Activated T-helper 17 cell treated with anti-CD3 and anti-CD28 coated beads, Interleukin-2, amount 50 U/mL, for 72 hours (primary cell): Measurements from ENCODE around the gene NHSL2. TPM values are rescaled to one million over a fixed set of nuclear protein-coding genes. Genes with fewer than 3 reads are reported as not detected.
"Not testable (repeated sequence)": the region's sequence is repeated elsewhere in the genome, so short reads cannot be mapped to it uniquely, and the experiment has no call there.

Experiments
- ATAC-seq: fragments of 150-1000 bp; cut with Tn5 transposase; replicated peaks from 2 replicates; pipeline ENCODE4 v1.10.0; 2021; ENCODE audit warnings: mild to moderate bottlenecking, moderate library complexity
- H3K27ac Mint-ChIP-seq: one replicate; pipeline ENCODE4 v1.8.0; 2022; ENCODE audit warnings: mixed read lengths
- H3K27me3 Mint-ChIP-seq: one replicate; pipeline ENCODE4 v1.8.0; 2022; ENCODE audit warnings: mixed read lengths
- H3K36me3 Mint-ChIP-seq: one replicate; pipeline ENCODE4 v1.8.0; 2022; ENCODE audit warnings: low read depth, mild to moderate bottlenecking, mixed read lengths
- H3K4me1 Mint-ChIP-seq: one replicate; pipeline ENCODE4 v1.8.0; 2022; ENCODE audit warnings: mixed read lengths
- H3K4me3 Mint-ChIP-seq: one replicate; pipeline ENCODE4 v1.8.0; 2022; ENCODE audit warnings: mild to moderate bottlenecking, mixed read lengths
- H3K9me3 Mint-ChIP-seq: one replicate; pipeline ENCODE4 v1.8.0; 2022; ENCODE audit warnings: mixed read lengths
- total RNA-seq, 2 donors: library from RNA; stranded (reverse); gene quantifications; one replicate each; pipeline ENCODE4 v1.2.3, GENCODE V29; 2022

The NHSL2 gene
- total RNA-seq, 2 donors from 2014 or later: 0.15 to 0.71 TPM

- Mint-ChIP-seq H3K4me1 (no peaks in the 10 kb centered on the region), H3K27ac (peak overlapping the region; percentile 30), H3K9me3 (no peaks in the 10 kb centered on the region), H3K27me3 (no peaks in the 10 kb centered on the region), H3K36me3 (no peaks in the 10 kb centered on the region), H3K4me3 (no peak overlapping the region)
- no peak for ATAC-seq
Observed at GRCh38 chrX:72042852-72043248, 132.2 kb downstream of the NHSL2 start.

GRCh38 chrX:72043636-72044035 lies 133.0 kb downstream of the NHSL2 start:
- no peak for ATAC-seq
- no peaks in the 10 kb centered on the region for H3K36me3 Mint-ChIP-seq
- H3K27ac Mint-ChIP-seq: no peak overlapping the region
- no peak overlapping the region for H3K4me3 Mint-ChIP-seq
- H3K4me1 Mint-ChIP-seq: no peaks in the 10 kb centered on the region
- no peaks in the 10 kb centered on the region for H3K9me3 Mint-ChIP-seq
- no peaks in the 10 kb centered on the region for H3K27me3 Mint-ChIP-seq

GRCh38 chrX:72045141-72045540 lies 134.5 kb downstream of the NHSL2 start:
- no peak overlapping the region for H3K27ac Mint-ChIP-seq
- no peak for ATAC-seq
- H3K27me3 Mint-ChIP-seq: no peaks in the 10 kb centered on the region
- no peak overlapping the region for H3K4me3 Mint-ChIP-seq
- H3K9me3 Mint-ChIP-seq: no peaks in the 10 kb centered on the region
- H3K36me3 Mint-ChIP-seq: no peaks in the 10 kb centered on the region
- H3K4me1 Mint-ChIP-seq: no peaks in the 10 kb centered on the region

GRCh38 chrX:72045552-72046277 lies 135.1 kb downstream of the NHSL2 start:
- Mint-ChIP-seq H3K4me3 (peak overlapping the region; percentile 19), H3K4me1 (no peaks in the 10 kb centered on the region), H3K27me3 (no peaks in the 10 kb centered on the region), H3K9me3 (no peaks in the 10 kb centered on the region), H3K27ac (peak overlapping the region; percentile 54), H3K36me3 (no peaks in the 10 kb centered on the region)
- ATAC-seq: no peak

GRCh38 chrX:72046447-72046846 lies 135.8 kb downstream of the NHSL2 start:
- H3K36me3 Mint-ChIP-seq: no peaks in the 10 kb centered on the region
- H3K27ac Mint-ChIP-seq: peak overlapping the region; percentile 54
- H3K27me3 Mint-ChIP-seq: no peaks in the 10 kb centered on the region
- no peaks in the 10 kb centered on the region for H3K4me1 Mint-ChIP-seq
- H3K9me3 Mint-ChIP-seq: no peaks in the 10 kb centered on the region
- no peak for ATAC-seq
- peak overlapping the region; percentile 19 for H3K4me3 Mint-ChIP-seq

GRCh38 chrX:72048510-72049455 lies 138.1 kb downstream of the NHSL2 start:
- no peak overlapping the region for H3K27ac Mint-ChIP-seq
- no peaks in the 10 kb centered on the region for H3K36me3 Mint-ChIP-seq
- no peak for ATAC-seq
- no peak overlapping the region for H3K4me3 Mint-ChIP-seq
- no peaks in the 10 kb centered on the region for H3K9me3 Mint-ChIP-seq
- no peaks in the 10 kb centered on the region for H3K4me1 Mint-ChIP-seq
- no peaks in the 10 kb centered on the region for H3K27me3 Mint-ChIP-seq

GRCh38 chrX:72050011-72050410 lies 139.4 kb downstream of the NHSL2 start:
- no peak for ATAC-seq
- H3K27me3 Mint-ChIP-seq: no peaks in the 10 kb centered on the region
- no peak overlapping the region for H3K4me3 Mint-ChIP-seq
- H3K36me3 Mint-ChIP-seq: no peaks in the 10 kb centered on the region
- no peak overlapping the region for H3K27ac Mint-ChIP-seq
- H3K4me1 Mint-ChIP-seq: no peaks in the 10 kb centered on the region
- H3K9me3 Mint-ChIP-seq: no peaks in the 10 kb centered on the region

GRCh38 chrX:72051589-72051988 lies 140.9 kb downstream of the NHSL2 start:
- no peaks in the 10 kb centered on the region for H3K36me3 Mint-ChIP-seq
- ATAC-seq: no peak
- H3K9me3 Mint-ChIP-seq: no peaks in the 10 kb centered on the region
- H3K27me3 Mint-ChIP-seq: no peaks in the 10 kb centered on the region
- no peak overlapping the region for H3K4me3 Mint-ChIP-seq
- H3K27ac Mint-ChIP-seq: no peak overlapping the region
- no peaks in the 10 kb centered on the region for H3K4me1 Mint-ChIP-seq

GRCh38 chrX:72052415-72053090 lies 141.9 kb downstream of the NHSL2 start:
- Mint-ChIP-seq H3K9me3 (no peaks in the 10 kb centered on the region), H3K4me3 (no peak overlapping the region), H3K27me3 (no peaks in the 10 kb centered on the region), H3K4me1 (no peaks in the 10 kb centered on the region), H3K27ac (no peak overlapping the region), H3K36me3 (no peaks in the 10 kb centered on the region)
- no peak for ATAC-seq

GRCh38 chrX:72053508-72053907 lies 142.9 kb downstream of the NHSL2 start:
- Mint-ChIP-seq H3K36me3 (no peaks in the 10 kb centered on the region), H3K4me3 (no peak overlapping the region), H3K4me1 (no peaks in the 10 kb centered on the region), H3K27me3 (no peaks in the 10 kb centered on the region), H3K9me3 (no peaks in the 10 kb centered on the region), H3K27ac (no peak overlapping the region)
- no peak for ATAC-seq

GRCh38 chrX:72054779-72055489 lies 144.3 kb downstream of the NHSL2 start:
- no peaks in the 10 kb centered on the region for H3K36me3 Mint-ChIP-seq
- no peak overlapping the region for H3K27ac Mint-ChIP-seq
- no peaks in the 10 kb centered on the region for H3K27me3 Mint-ChIP-seq
- no peak for ATAC-seq
- no peaks in the 10 kb centered on the region for H3K9me3 Mint-ChIP-seq
- no peak overlapping the region for H3K4me3 Mint-ChIP-seq
- peaks cover 8% of the 10 kb centered on the region for H3K4me1 Mint-ChIP-seq

- Mint-ChIP-seq H3K9me3 (no peaks in the 10 kb centered on the region), H3K27me3 (no peaks in the 10 kb centered on the region), H3K4me3 (no peak overlapping the region), H3K27ac (no peak overlapping the region), H3K36me3 (no peaks in the 10 kb centered on the region), H3K4me1 (peaks cover 8% of the 10 kb centered on the region)
- no peak for ATAC-seq
Observed at GRCh38 chrX:72057331-72057730, 146.7 kb downstream of the NHSL2 start.

- H3K27me3 Mint-ChIP-seq: no peaks in the 10 kb centered on the region
Observed at GRCh38 chrX:72057849-72058248, 147.2 kb downstream of the NHSL2 start.

GRCh38 chrX:72058346-72058745 lies 147.7 kb downstream of the NHSL2 start:
- not testable (repeated sequence) for H3K9me3 Mint-ChIP-seq, ATAC-seq, H3K27me3 Mint-ChIP-seq, H3K4me1 Mint-ChIP-seq, H3K36me3 Mint-ChIP-seq, H3K27ac Mint-ChIP-seq, H3K4me3 Mint-ChIP-seq

More at GRCh38 chrX:72057849-72058248, 147.2 kb downstream of the NHSL2 start:
- no peak overlapping the region for H3K27ac Mint-ChIP-seq
- H3K4me1 Mint-ChIP-seq: peaks cover 8% of the 10 kb centered on the region
- H3K9me3 Mint-ChIP-seq: no peaks in the 10 kb centered on the region
- ATAC-seq: no peak
- no peaks in the 10 kb centered on the region for H3K36me3 Mint-ChIP-seq
- no peak overlapping the region for H3K4me3 Mint-ChIP-seq
